Astrocyte (in vitro differentiated cells and primary cell): ENCODE results near the gene UQCC3. TPM values are rescaled to one million over a fixed set of nuclear protein-coding genes. Genes with fewer than 3 reads are reported as not detected.
"Not testable (repeated sequence)": the region's sequence is repeated elsewhere in the genome, so short reads cannot be mapped to it uniquely, and the experiment has no call there.

ENCODE experiments used
- DNase-seq: peaks from one replicate; pipeline ENCODE4 v3.0.0-alpha.2; 2010; ENCODE audit warnings: low read depth
- FAIRE-seq: peaks from 2 replicates; lab custom pipeline; 2011; peaks lifted over from hg19 to GRCh38; lab: Jason Lieb, UNC
- H2AFZ ChIP-seq: 2 replicates; pipeline ENCODE4 v1.6.0; 2012; ENCODE audit warnings: low read depth, low read length, inconsistent platforms
- H3K27ac ChIP-seq: 2 replicates; pipeline ENCODE4 v1.5.1; 2011; ENCODE audit warnings: low read depth, low read length, inconsistent platforms
- H3K27me3 ChIP-seq: 2 replicates; pipeline ENCODE4 v1.6.0; 2011; ENCODE audit warnings: low read length, inconsistent platforms; ENCODE audit not compliant: insufficient read depth
- H3K36me3 ChIP-seq: 2 replicates; pipeline ENCODE4 v1.5.1; 2011; ENCODE audit warnings: low read length, inconsistent platforms; ENCODE audit not compliant: insufficient read depth
- H3K4me1 ChIP-seq: 2 replicates; pipeline ENCODE4 v1.5.1; 2011; ENCODE audit warnings: low read length, inconsistent platforms; ENCODE audit not compliant: insufficient read depth
- H3K4me2 ChIP-seq: 2 replicates; pipeline ENCODE4 v1.6.0; 2012; ENCODE audit warnings: low read length, inconsistent platforms
- H3K4me3 ChIP-seq: 2 replicates; pipeline ENCODE4 v1.5.1; 2011; ENCODE audit warnings: low read depth, mild to moderate bottlenecking, low read length, inconsistent platforms; ENCODE audit not compliant: insufficient read depth
- H3K79me2 ChIP-seq: 2 replicates; pipeline ENCODE4 v1.6.0; 2012; ENCODE audit warnings: mild to moderate bottlenecking, low read length, inconsistent platforms; ENCODE audit not compliant: insufficient read depth
- H3K9ac ChIP-seq: 2 replicates; pipeline ENCODE4 v1.6.0; 2012; ENCODE audit warnings: mild to moderate bottlenecking, low read length, inconsistent platforms
- H3K9me3 ChIP-seq: 2 replicates; pipeline ENCODE4 v1.5.1; 2012; ENCODE audit warnings: low read depth, mild to moderate bottlenecking, low read length, inconsistent platforms; ENCODE audit not compliant: insufficient read depth
- H4K20me1 ChIP-seq: 2 replicates; pipeline ENCODE4 v1.6.0; 2012; ENCODE audit warnings: low read length, inconsistent platforms; ENCODE audit not compliant: insufficient read depth
- H3K27ac Mint-ChIP-seq: one replicate; pipeline ENCODE4 v1.8.0; 2021; ENCODE audit warnings: mild to moderate bottlenecking, mixed read lengths; ENCODE audit not compliant: unreplicated experiment
- H3K27me3 Mint-ChIP-seq: one replicate; pipeline ENCODE4 v1.8.0; 2021; ENCODE audit warnings: low read depth, mixed read lengths; ENCODE audit not compliant: unreplicated experiment
- H3K36me3 Mint-ChIP-seq: one replicate; pipeline ENCODE4 v1.8.0; 2021; ENCODE audit warnings: low read depth, mixed read lengths; ENCODE audit not compliant: unreplicated experiment
- H3K4me1 Mint-ChIP-seq: one replicate; pipeline ENCODE4 v1.8.0; 2021; ENCODE audit warnings: low read depth, mixed read lengths; ENCODE audit not compliant: unreplicated experiment
- H3K4me3 Mint-ChIP-seq: one replicate; pipeline ENCODE4 v1.8.0; 2021; ENCODE audit warnings: mild to moderate bottlenecking, moderate library complexity, mixed read lengths; ENCODE audit not compliant: unreplicated experiment
- H3K9me3 Mint-ChIP-seq: one replicate; pipeline ENCODE4 v1.8.0; 2021; ENCODE audit warnings: mild to moderate bottlenecking, mixed read lengths; ENCODE audit not compliant: unreplicated experiment
- CTCF ChIP-seq: IDR thresholded peaks from 2 replicates; pipeline ENCODE4 v1.5.1; 2011; ENCODE audit warnings: low read depth, mild to moderate bottlenecking, inconsistent platforms, low read length, moderate library complexity; ENCODE audit not compliant: insufficient read depth
- EZH2 ChIP-seq: IDR thresholded peaks from 2 replicates; pipeline ENCODE4 v1.6.1; 2012; ENCODE audit warnings: mild to moderate bottlenecking, low read length, inconsistent platforms; ENCODE audit not compliant: insufficient read depth
- total RNA-seq: library from RNA; stranded (reverse); gene quantifications from 2 replicates; pipeline ENCODE4 v1.2.1, GENCODE V29; 2021

UQCC3 gene
- total RNA-seq, 1 donor from 2014 or later: 8.7 TPM

- H3K4me1 Mint-ChIP-seq: peaks cover 15% of the 10 kb centered on the region
- DNase-seq: no peak
- peak overlapping the region; percentile 25 for H3K4me2 ChIP-seq
Measured at GRCh38 chr11:62669420-62670161, 1.9 kb upstream of the UQCC3 start.

GRCh38 chr11:62671236-62671607 lies 251 bp upstream of the UQCC3 start:
- Histone ChIP-seq H3K27me3 (no peaks in the 10 kb centered on the region), H3K79me2 (peaks cover 60% of the 10 kb centered on the region), H3K4me2 (peak overlapping the region; percentile 94), H2AFZ (peak overlapping the region; percentile 74), H3K9me3 (no peaks in the 10 kb centered on the region), H3K27ac (peak overlapping the region; percentile 77), H3K36me3 (peaks cover 9% of the 10 kb centered on the region), H3K9ac (peak overlapping the region; percentile 88), H3K4me1 (peaks cover 21% of the 10 kb centered on the region), H4K20me1 (peaks cover 15% of the 10 kb centered on the region), H3K4me3 (peak overlapping the region; percentile 87)
- no peak for DNase-seq
- H3K27me3 Mint-ChIP-seq: no peaks in the 10 kb centered on the region
- H3K4me1 Mint-ChIP-seq: peaks cover 15% of the 10 kb centered on the region
- H3K9me3 Mint-ChIP-seq: no peaks in the 10 kb centered on the region
- H3K4me3 Mint-ChIP-seq: peak overlapping the region; percentile 92
- H3K27ac Mint-ChIP-seq: peak overlapping the region; percentile 90
- FAIRE-seq: no peak
- peaks cover 6% of the 10 kb centered on the region for H3K36me3 Mint-ChIP-seq
- TF ChIP-seq EZH2 (no peak), CTCF (no peak)

More at GRCh38 chr11:62669420-62670161, 1.9 kb upstream of the UQCC3 start:
- no peaks in the 10 kb centered on the region for H3K27me3 Mint-ChIP-seq
- peak overlapping the region; percentile 58 for H3K27ac Mint-ChIP-seq
- Histone ChIP-seq H3K27me3 (no peaks in the 10 kb centered on the region), H3K4me3 (no peak overlapping the region), H3K9ac (no peak overlapping the region), H3K9me3 (no peaks in the 10 kb centered on the region), H3K4me1 (peaks cover 23% of the 10 kb centered on the region), H4K20me1 (peaks cover 24% of the 10 kb centered on the region), H3K36me3 (peaks cover 7% of the 10 kb centered on the region), H3K27ac (no peak overlapping the region), H2AFZ (no peak overlapping the region), H3K79me2 (peaks cover 69% of the 10 kb centered on the region)
- no peak for TF ChIP-seq EZH2
- FAIRE-seq: no peak
- H3K36me3 Mint-ChIP-seq: peaks cover 9% of the 10 kb centered on the region
- H3K4me3 Mint-ChIP-seq: peak overlapping the region; percentile 92
- H3K9me3 Mint-ChIP-seq: no peaks in the 10 kb centered on the region

GRCh38 chr11:62673196-62673525 lies 1.7 kb downstream of the UQCC3 start:
- Histone ChIP-seq H2AFZ (no peak overlapping the region), H3K36me3 (peaks cover 11% of the 10 kb centered on the region), H3K4me3 (no peak overlapping the region), H3K4me2 (peak overlapping the region; percentile 94), H3K9me3 (no peaks in the 10 kb centered on the region), H3K27ac (no peak overlapping the region), H3K27me3 (no peaks in the 10 kb centered on the region), H4K20me1 (peaks cover 7% of the 10 kb centered on the region), H3K79me2 (peaks cover 57% of the 10 kb centered on the region), H3K4me1 (peaks cover 15% of the 10 kb centered on the region), H3K9ac (no peak overlapping the region)
- TF ChIP-seq CTCF (no peak), EZH2 (no peak)
- no peak overlapping the region for H3K27ac Mint-ChIP-seq
- no peaks in the 10 kb centered on the region for H3K27me3 Mint-ChIP-seq
- H3K4me1 Mint-ChIP-seq: peaks cover 12% of the 10 kb centered on the region
- FAIRE-seq (no peak), DNase-seq (no peak)
- peaks cover 7% of the 10 kb centered on the region for H3K36me3 Mint-ChIP-seq
- no peaks in the 10 kb centered on the region for H3K9me3 Mint-ChIP-seq
- peak overlapping the region; percentile 92 for H3K4me3 Mint-ChIP-seq

- peaks cover 12% of the 10 kb centered on the region for H3K4me1 Mint-ChIP-seq
Measured at GRCh38 chr11:62675415-62675814, 3.9 kb downstream of the UQCC3 start.

More at GRCh38 chr11:62675415-62675814, 3.9 kb downstream of the UQCC3 start:
- H3K27ac Mint-ChIP-seq, H3K4me3 Mint-ChIP-seq, H3K36me3 Mint-ChIP-seq, H3K27me3 Mint-ChIP-seq, H3K27ac ChIP-seq, H2AFZ ChIP-seq, H3K27me3 ChIP-seq, H3K9ac ChIP-seq, H3K9me3 Mint-ChIP-seq, FAIRE-seq, H4K20me1 ChIP-seq, H3K4me3 ChIP-seq, H3K9me3 ChIP-seq, DNase-seq, H3K4me2 ChIP-seq: not testable (repeated sequence)
- H3K79me2 ChIP-seq: peaks cover 63% of the 10 kb centered on the region
- H3K36me3 ChIP-seq: peaks cover 11% of the 10 kb centered on the region
- H3K4me1 ChIP-seq: peaks cover 22% of the 10 kb centered on the region
